A673 (cell line): ENCODE results near the gene SLC25A34.

Experiments used
- EZH2 ChIP-seq: fragments of 200-600 bp; sonication (generic); IDR thresholded peaks from 2 replicates; pipeline ENCODE4 v1.6.1; 2017; ENCODE audit warnings: borderline replicate concordance, low read depth, mild to moderate bottlenecking, mixed read lengths, antibody characterized with exemption, low read length; ENCODE audit not compliant: poor library complexity, severe bottlenecking
- TF ChIP-seq, protein P1 (sequence below): fragments of 300-800, 200-600 bp; sonication (generic); conservative IDR thresholded peaks from 2 replicates; pipeline ENCODE4 v1.5.1; 2017; ENCODE audit warnings: low read depth, mild to moderate bottlenecking, antibody characterized with exemption, low read length, moderate library complexity, mixed read lengths

DNA sequence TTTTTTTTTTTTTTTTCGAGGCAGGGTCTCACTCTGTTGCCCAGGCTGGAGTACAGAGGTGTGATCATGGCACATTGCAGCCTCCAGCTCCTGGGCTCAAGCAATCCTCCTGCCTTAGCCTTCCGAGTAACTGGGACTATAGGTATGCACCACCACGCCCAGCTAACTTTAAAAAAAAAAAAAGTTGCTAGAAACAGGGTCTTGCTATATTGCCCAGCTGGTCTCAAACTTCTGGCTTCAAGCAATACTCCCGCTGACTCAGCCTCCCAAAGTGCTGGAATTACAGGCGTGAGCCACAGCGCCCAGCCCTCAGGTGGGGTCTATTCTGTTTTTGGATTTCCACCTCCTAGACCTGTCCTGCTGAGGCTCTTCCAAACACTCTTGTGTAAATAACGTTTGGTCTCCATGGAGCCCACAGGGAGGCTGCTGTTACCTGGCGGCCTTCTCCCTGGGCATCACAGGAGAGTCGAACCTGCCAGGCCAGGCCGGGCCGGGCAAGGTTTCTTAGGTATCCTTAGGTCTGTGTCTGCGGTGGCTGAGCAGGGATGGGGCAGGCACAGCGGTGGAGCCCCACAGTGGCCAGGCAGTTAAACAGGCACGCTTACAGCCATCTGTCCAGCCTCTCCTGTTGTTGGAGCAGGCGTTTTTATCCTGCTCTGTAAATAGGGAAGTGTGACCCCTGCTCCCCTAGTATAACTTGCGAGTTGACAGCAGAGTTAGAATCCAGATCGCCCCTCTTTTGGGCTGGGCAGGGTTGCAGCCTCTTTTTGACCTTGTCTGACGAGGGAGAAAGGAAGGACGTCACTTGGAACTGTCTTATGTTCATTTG, 33.1 kb upstream of the SLC25A34 start:
- TF ChIP-seq, protein P1, sequence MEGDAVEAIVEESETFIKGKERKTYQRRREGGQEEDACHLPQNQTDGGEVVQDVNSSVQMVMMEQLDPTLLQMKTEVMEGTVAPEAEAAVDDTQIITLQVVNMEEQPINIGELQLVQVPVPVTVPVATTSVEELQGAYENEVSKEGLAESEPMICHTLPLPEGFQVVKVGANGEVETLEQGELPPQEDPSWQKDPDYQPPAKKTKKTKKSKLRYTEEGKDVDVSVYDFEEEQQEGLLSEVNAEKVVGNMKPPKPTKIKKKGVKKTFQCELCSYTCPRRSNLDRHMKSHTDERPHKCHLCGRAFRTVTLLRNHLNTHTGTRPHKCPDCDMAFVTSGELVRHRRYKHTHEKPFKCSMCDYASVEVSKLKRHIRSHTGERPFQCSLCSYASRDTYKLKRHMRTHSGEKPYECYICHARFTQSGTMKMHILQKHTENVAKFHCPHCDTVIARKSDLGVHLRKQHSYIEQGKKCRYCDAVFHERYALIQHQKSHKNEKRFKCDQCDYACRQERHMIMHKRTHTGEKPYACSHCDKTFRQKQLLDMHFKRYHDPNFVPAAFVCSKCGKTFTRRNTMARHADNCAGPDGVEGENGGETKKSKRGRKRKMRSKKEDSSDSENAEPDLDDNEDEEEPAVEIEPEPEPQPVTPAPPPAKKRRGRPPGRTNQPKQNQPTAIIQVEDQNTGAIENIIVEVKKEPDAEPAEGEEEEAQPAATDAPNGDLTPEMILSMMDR, result 0 out of 2 replicates have a peak, but pooled peaks have one; percentile 32
- no peak for TF ChIP-seq EZH2
